HepG2 (cell line): Measurements from ENCODE around the gene PIP4K2B. TPM values are rescaled to one million over a fixed set of nuclear protein-coding genes. Genes with fewer than 3 reads are reported as not detected.

Experiments
- KDM6A ChIP-seq: IDR thresholded peaks from 2 replicates; pipeline ENCODE4 v1.6.1; 2016; ENCODE audit warnings: low read depth
- MAF1 ChIP-seq: sonication (generic); formaldehyde crosslinking; IDR thresholded peaks from 2 replicates; pipeline ENCODE4 v1.5.0; 2020; ENCODE audit warnings: missing genetic modification reagents, borderline replicate concordance
- MATR3 ChIP-seq: sonication (generic); formaldehyde crosslinking; IDR thresholded peaks from 2 replicates; pipeline ENCODE4 v1.4.0; 2020; ENCODE audit warnings: missing genetic modification reagents
- MXI1 ChIP-seq: IDR thresholded peaks from 3 replicates; pipeline ENCODE4 v1.6.1; 2012; ENCODE audit warnings: low read depth, low read length, inconsistent platforms, borderline replicate concordance
- NONO ChIP-seq, 2 experiments: fragments of 450-650 bp in 1 of 2; sonication (generic) in 1 of 2; formaldehyde crosslinking in 1 of 2; IDR thresholded peaks in 1 of 2; conservative IDR thresholded peaks in 1 of 2; 2 replicates each; pipeline versions ENCODE4 v1.6.1 to v1.8.0; 2017 to 2022; ENCODE audit warnings: mild to moderate bottlenecking in 1 of 2, missing genetic modification reagents in 1 of 2, moderate library complexity in 1 of 2
- RBM22 ChIP-seq: fragments of 200-400 bp; formaldehyde crosslinking; optimal IDR thresholded peaks from 2 replicates; pipeline ENCODE3; 2017; ENCODE audit warnings: mild to moderate bottlenecking, low read length, moderate library complexity
- RFXANK ChIP-seq: IDR thresholded peaks from 2 replicates; pipeline ENCODE4 v1.6.1; 2016
- SETDB1 ChIP-seq: sonication (generic); formaldehyde crosslinking; IDR thresholded peaks from 2 replicates; pipeline ENCODE4 v1.5.1; 2020; ENCODE audit warnings: missing genetic modification reagents, mild to moderate bottlenecking, borderline replicate concordance
- SMAD1 ChIP-seq: sonication (generic); formaldehyde crosslinking; IDR thresholded peaks from 2 replicates; pipeline ENCODE4 v1.4.0; 2020; ENCODE audit warnings: missing genetic modification reagents, low read depth, mild to moderate bottlenecking, borderline replicate concordance
- SMYD3 ChIP-seq: sonication (generic); formaldehyde crosslinking; IDR thresholded peaks from 2 replicates; pipeline ENCODE4 v1.8.1; 2023; ENCODE audit warnings: mild to moderate bottlenecking, missing genetic modification reagents
- SRSF4 ChIP-seq: fragments of 200-400 bp; formaldehyde crosslinking; IDR thresholded peaks from one replicate; pipeline ENCODE4 v1.6.1; 2018; ENCODE audit warnings: mild to moderate bottlenecking, low read depth, low read length, moderate library complexity; ENCODE audit not compliant: poor library complexity, severe bottlenecking
- SRY ChIP-seq: sonication (generic); formaldehyde crosslinking; IDR thresholded peaks from 2 replicates; pipeline ENCODE4 v1.8.0; 2022; ENCODE audit warnings: mild to moderate bottlenecking, missing genetic modification reagents
- ZBTB38 ChIP-seq: sonication (generic); formaldehyde crosslinking; IDR thresholded peaks from 2 replicates; pipeline ENCODE4 v1.5.1; 2020; ENCODE audit warnings: mild to moderate bottlenecking, missing genetic modification reagents
- ZNF451 ChIP-seq: sonication (generic); formaldehyde crosslinking; IDR thresholded peaks from 2 replicates; pipeline ENCODE4 v1.5.0; 2020; ENCODE audit warnings: mild to moderate bottlenecking, missing genetic modification reagents
- ZNF570 ChIP-seq: sonication (generic); formaldehyde crosslinking; IDR thresholded peaks from 2 replicates; pipeline ENCODE4 v1.4.0; 2020; ENCODE audit warnings: mild to moderate bottlenecking, missing genetic modification reagents, borderline replicate concordance
- ZNF761 ChIP-seq: sonication (generic); formaldehyde crosslinking; conservative IDR thresholded peaks from 2 replicates; pipeline ENCODE4 v1.4.0; 2020; ENCODE audit warnings: mild to moderate bottlenecking, missing genetic modification reagents
- polyA plus RNA-seq, 8 experiments: library from polyadenylated mRNA; depleted of rRNA in 3 of 8; stranded (reverse) in 7 of 8; unstranded in 1 of 8; fragments of >200 nt; fragmentation: Illumina TruSeq in 4 of 8; extraction: Trizol in 4 of 8; gene quantifications; 2 replicates each; pipeline versions ENCODE4 v1.2.1 to v1.2.3, GENCODE V29; 2011 to 2016; ENCODE audit warnings: low read depth in 4 of 8, missing spikeins in 1 of 8, mixed read lengths in 1 of 8; ENCODE audit not compliant: insufficient read depth in 1 of 8
- total RNA-seq, 5 experiments: library from RNA; depleted of rRNA; stranded (reverse); fragments of >200 nt; fragmentation: Illumina TruSeq; extraction: Trizol; gene quantifications; 2 replicates each; pipeline ENCODE4 v1.2.3, GENCODE V29; 2016; ENCODE audit warnings: low read depth in 1 of 5
- TF ChIP-seq, protein P1 (sequence below): sonication (generic); formaldehyde crosslinking; IDR thresholded peaks from 2 replicates; pipeline ENCODE4 v1.4.0; 2020; ENCODE audit warnings: missing genetic modification reagents, borderline replicate concordance
- TF ChIP-seq, protein P2 (sequence below): sonication (generic); formaldehyde crosslinking; IDR thresholded peaks from 2 replicates; pipeline ENCODE4 v1.4.0; 2020; ENCODE audit warnings: missing genetic modification reagents
- TF ChIP-seq, protein P3 (sequence below): sonication (generic); formaldehyde crosslinking; IDR thresholded peaks from 2 replicates; pipeline ENCODE4 v1.4.0; 2020; ENCODE audit warnings: mild to moderate bottlenecking, missing genetic modification reagents
- TF ChIP-seq, protein P4 (sequence below): IDR thresholded peaks from 2 replicates; pipeline ENCODE4 v1.6.1; 2016; ENCODE audit warnings: low read depth
- TF ChIP-seq, protein P5 (sequence below): sonication (generic); formaldehyde crosslinking; IDR thresholded peaks from 2 replicates; pipeline ENCODE4 v1.5.1; 2020; ENCODE audit warnings: mild to moderate bottlenecking, missing genetic modification reagents, borderline replicate concordance
- TF ChIP-seq, protein P6 (sequence below): sonication (generic); formaldehyde crosslinking; IDR thresholded peaks from 2 replicates; pipeline ENCODE4 v1.5.0; 2020; ENCODE audit warnings: missing genetic modification reagents, mild to moderate bottlenecking, borderline replicate concordance

PIP4K2B gene
- total and polyA plus RNA-seq, 2 of the 13 experiments (the other 11 are each of a cell fraction or from before 2014, with no cell fraction given), result 20.4 to 54.0 TPM

DNA sequence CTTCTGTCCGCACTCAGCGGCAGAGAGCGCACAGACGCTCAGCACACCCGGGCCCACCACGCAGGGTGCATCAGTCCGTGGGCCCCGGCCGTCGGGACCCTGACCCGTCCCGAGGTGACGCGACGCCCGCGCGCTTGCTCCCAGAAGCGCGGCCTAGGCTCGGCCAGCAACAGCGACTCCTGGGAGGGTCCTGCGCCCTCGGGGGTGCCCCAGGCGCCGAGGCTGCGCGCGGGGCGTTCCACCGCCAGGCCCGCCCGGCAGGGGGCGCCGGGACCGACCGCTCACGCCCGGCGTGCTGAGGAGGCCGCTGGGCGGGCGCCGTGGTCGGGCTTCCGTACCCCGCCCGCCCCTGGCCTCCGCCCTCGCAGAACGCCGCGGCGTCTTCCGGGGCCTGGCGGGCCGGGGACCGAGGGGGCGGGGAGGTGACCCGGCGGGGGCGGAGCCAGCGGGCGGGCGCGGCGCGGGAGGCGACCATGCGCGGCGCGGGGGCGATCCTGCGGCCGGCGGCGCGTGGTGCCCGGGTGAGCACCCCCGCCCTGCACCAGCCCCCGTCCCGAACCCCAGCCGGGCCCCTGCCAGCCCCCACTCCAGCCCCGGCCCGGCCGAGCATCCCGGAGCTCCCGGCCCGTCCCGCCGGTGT, 69.3 kb downstream of the PIP4K2B start, which contains the start of gene CISD3 (continued):
- TF ChIP-seq, protein P1, sequence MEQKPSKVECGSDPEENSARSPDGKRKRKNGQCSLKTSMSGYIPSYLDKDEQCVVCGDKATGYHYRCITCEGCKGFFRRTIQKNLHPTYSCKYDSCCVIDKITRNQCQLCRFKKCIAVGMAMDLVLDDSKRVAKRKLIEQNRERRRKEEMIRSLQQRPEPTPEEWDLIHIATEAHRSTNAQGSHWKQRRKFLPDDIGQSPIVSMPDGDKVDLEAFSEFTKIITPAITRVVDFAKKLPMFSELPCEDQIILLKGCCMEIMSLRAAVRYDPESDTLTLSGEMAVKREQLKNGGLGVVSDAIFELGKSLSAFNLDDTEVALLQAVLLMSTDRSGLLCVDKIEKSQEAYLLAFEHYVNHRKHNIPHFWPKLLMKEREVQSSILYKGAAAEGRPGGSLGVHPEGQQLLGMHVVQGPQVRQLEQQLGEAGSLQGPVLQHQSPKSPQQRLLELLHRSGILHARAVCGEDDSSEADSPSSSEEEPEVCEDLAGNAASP (CRISPR knock-in tag), result no peak
- TF ChIP-seq RFXANK (CRISPR knock-in tag), result no peak
- TF ChIP-seq MAF1 (CRISPR knock-in tag), result no peak
- no peak for TF ChIP-seq ZNF570 (CRISPR knock-in tag)
- TF ChIP-seq, protein P2, sequence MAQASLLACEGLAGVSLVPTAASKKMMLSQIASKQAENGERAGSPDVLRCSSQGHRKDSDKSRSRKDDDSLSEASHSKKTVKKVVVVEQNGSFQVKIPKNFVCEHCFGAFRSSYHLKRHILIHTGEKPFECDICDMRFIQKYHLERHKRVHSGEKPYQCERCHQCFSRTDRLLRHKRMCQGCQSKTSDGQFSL (CRISPR knock-in tag), result peak; percentile 45
- peak; percentile 95; the same call in 2 of the 3 replicates for TF ChIP-seq MXI1
- peak; percentile 96 for TF ChIP-seq RBM22
- TF ChIP-seq ZNF451 (CRISPR knock-in tag), result no peak; the same call in none of the 2 replicates
- no peak for TF ChIP-seq MATR3
- no peak for TF ChIP-seq SMYD3 (CRISPR knock-in tag)
- TF ChIP-seq KDM6A, result no peak
- peak; percentile 81 for TF ChIP-seq ZBTB38 (CRISPR knock-in tag)
- TF ChIP-seq, protein P3, sequence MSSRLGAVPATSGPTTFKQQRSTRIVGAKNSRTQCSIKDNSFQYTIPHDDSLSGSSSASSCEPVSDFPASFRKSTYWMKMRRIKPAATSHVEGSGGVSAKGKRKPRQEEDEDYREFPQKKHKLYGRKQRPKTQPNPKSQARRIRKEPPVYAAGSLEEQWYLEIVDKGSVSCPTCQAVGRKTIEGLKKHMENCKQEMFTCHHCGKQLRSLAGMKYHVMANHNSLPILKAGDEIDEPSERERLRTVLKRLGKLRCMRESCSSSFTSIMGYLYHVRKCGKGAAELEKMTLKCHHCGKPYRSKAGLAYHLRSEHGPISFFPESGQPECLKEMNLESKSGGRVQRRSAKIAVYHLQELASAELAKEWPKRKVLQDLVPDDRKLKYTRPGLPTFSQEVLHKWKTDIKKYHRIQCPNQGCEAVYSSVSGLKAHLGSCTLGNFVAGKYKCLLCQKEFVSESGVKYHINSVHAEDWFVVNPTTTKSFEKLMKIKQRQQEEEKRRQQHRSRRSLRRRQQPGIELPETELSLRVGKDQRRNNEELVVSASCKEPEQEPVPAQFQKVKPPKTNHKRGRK (CRISPR knock-in tag), result no peak
- 0 out of 2 replicates have a peak, but pooled peaks have one; percentile 34 for TF ChIP-seq SRY
- TF ChIP-seq SETDB1, result no peak
- TF ChIP-seq, protein P4, sequence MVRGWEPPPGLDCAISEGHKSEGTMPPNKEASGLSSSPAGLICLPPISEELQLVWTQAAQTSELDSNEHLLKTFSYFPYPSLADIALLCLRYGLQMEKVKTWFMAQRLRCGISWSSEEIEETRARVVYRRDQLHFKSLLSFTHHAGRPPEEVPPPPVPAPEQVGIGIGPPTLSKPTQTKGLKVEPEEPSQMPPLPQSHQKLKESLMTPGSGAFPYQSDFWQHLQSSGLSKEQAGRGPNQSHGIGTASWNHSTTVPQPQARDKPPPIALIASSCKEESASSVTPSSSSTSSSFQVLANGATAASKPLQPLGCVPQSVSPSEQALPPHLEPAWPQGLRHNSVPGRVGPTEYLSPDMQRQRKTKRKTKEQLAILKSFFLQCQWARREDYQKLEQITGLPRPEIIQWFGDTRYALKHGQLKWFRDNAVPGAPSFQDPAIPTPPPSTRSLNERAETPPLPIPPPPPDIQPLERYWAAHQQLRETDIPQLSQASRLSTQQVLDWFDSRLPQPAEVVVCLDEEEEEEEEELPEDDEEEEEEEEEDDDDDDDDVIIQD, result no peak
- TF ChIP-seq NONO (IDR thresholded peaks at IDR 0.05), result no peak
- no peak for TF ChIP-seq NONO (CRISPR knock-in tag; conservative IDR thresholded peaks at IDR 0.05)
- TF ChIP-seq SMAD1 (CRISPR knock-in tag), result peak; percentile 82; the same call in 1 of the 2 replicates
- TF ChIP-seq, protein P5, sequence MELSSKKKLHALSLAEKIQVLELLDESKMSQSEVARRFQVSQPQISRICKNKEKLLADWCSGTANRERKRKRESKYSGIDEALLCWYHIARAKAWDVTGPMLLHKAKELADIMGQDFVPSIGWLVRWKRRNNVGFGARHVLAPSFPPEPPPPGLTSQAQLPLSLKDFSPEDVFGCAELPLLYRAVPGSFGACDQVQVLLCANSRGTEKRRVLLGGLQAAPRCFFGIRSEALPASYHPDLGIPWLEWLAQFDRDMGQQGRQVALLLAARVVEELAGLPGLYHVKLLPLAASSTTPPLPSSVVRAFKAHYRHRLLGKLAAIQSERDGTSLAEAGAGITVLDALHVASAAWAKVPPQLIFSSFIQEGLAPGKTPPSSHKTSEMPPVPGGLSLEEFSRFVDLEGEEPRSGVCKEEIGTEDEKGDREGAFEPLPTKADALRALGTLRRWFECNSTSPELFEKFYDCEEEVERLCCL, result no peak
- peak; percentile 40 for TF ChIP-seq SRSF4
- TF ChIP-seq, protein P6, sequence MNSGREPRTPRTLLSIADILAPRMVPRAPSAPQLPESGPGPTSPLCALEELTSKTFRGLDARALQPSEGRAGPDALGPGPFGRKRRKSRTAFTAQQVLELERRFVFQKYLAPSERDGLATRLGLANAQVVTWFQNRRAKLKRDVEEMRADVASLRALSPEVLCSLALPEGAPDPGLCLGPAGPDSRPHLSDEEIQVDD (CRISPR knock-in tag), result peak; percentile 65; the same call in 1 of the 2 replicates
- TF ChIP-seq ZNF761 (CRISPR knock-in tag), result no peak
